CD1c-positive myeloid dendritic cell (primary cell): Measurements from ENCODE around the gene EPB41L3.
"Not testable (repeated sequence)": the region's sequence is repeated elsewhere in the genome, so short reads cannot be mapped to it uniquely, and the experiment has no call there.

Experiments used
- DNase-seq: peaks from one replicate; pipeline ENCODE4 v3.0.0-alpha.2; 2016; ENCODE audit errors: extremely low spot score

Gene EPB41L3

DNA sequence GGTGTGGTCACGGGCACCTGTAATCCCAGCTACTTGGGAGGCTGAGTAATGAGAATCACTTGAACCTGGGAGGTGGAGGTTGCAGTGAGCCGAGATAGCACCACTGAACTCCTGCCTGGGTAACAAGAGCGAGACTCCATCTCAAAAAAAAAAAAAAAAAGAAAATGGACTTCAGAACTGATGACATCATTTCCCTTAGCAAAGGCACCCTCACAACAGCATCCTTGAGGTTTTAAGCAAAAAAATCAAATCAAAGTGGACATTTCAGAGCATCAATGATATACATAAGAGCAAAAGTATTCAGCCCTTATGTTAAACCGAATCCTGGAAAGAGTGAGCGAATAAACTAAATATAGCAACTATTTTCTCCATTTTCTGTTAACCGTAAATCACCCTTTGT lies 45.3 kb downstream of the EPB41L3 start:
- no peak for DNase-seq

DNA sequence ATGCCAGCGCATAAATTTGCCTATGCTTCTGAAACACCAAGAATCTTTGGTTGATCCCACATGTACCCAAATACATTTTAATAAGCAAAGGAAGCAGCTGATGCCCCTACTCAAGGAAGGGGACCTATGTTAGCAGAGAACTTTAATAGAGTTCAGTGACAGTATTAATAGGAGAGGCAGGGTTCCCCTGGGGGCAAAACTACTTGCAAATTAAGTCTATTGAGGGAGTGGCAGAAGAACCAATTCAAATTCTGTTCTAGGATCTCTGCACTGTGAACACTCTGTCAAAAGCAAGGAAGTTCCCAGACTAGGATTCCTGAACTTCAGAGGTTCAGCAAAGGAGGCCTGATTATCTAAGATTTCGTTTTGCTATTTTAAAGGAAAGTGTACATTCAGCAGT lies 47.5 kb downstream of the EPB41L3 start:
- no peak for DNase-seq

DNA sequence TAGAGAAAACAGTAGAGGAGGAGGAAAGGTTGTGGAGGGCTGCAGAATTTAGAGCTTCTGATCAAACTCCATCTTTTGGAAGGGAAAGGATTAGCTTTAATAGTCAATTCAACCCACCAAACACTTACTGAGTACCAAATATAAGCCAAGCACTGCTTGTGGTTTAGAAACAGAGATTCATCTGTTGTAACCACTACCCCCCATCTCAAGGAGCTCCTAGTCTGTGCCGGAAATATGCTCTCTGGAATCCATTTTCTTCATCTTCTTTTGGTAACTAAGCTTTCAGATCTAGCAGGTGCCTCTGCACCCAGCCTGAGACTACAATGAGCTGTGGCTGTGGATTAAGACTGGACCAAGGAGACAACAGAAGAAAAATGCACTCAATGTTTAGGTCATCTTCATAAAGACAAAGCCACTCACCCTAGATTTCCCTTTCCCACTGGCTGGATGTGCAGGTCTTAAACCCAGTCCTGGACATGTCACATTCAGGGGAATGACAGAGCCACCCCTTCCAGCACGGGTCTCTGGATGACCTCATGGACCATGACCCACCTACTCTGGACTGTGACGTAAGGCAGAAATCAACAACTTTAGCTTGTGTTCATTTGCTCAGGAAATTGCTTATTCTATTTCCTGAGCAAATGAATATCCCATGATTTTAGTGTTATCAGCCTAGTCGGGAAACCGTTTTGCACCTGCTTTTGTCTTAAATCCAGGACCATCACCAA lies 52.9 kb downstream of the EPB41L3 start:
- no peak for DNase-seq

DNA sequence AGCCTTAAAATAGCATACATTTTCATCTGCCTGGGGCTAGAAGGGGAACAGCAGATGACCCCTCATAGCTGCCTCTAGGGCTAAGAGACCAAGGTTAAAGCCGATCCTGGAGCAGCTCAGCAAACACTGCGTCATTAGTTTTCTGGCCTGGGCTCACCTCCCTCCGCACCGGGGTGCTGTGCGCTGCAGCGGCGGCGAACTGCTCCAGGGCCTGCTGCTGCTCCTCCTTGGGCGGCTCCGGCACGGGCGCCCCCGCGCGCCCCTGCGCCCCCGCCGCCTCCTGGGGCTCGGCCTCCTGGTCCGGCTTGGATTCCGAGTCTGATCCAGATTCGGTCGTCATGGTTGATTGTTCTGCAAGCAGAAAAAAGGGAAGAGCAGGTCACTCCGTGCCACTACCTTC lies 55.0 kb downstream of the EPB41L3 start:
- DNase-seq = no peak

DNA sequence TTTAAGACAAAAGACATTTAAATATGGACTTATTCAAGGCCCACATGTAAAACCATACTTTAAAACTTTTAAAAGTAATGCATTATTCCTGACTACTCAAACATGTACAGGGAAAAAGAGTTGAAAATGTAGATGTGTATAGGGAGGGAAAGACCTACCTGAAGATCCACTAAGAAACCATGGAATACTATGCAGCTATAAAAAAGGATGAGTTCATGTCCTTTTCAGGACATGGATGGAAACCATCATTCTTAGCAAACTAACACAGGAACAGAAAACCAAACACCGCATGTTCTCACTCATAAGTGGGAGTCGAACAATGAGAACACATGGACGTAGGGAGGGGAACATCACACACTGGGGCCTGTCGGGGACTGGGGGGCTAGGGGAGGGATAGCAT lies 55.8 kb downstream of the EPB41L3 start:
- DNase-seq = not testable (repeated sequence)

DNA sequence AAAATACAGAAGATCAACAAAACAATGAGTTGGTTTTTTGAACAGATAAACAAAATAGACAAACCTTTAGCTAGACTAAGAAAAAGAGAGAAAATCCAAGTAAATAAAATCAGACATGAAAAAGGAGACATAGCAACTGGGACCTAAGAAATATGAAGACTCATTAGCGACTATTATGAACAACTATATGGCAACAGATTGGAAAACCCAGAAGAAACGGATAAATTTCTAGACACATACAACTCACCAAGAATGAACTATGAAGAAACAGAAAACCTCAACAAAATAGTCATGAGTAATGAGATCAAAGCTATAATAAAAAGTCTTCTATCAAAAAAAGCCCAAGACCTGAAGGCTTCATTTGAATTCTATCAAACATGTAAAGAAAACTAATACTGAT lies 59.3 kb downstream of the EPB41L3 start:
- no peak for DNase-seq

DNA sequence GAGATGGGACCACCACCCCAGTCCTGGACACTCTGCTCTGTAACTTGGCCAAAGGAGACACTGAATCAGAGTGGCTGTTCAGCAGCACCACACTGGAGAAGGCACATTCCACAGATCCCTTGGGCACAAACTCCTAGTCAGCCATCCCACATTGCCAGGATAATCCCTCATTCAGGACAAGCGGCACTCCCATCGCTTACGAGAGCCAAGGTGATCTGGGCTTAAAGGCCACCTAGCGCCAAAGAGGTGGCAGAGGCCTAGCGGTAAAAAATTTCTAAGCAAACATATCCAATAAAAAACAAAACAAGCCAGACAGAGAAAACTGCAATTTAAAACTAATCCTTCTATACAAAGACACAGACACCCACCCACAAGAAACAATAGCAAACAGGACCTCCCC lies 62.2 kb downstream of the EPB41L3 start:
- no peak for DNase-seq

DNA sequence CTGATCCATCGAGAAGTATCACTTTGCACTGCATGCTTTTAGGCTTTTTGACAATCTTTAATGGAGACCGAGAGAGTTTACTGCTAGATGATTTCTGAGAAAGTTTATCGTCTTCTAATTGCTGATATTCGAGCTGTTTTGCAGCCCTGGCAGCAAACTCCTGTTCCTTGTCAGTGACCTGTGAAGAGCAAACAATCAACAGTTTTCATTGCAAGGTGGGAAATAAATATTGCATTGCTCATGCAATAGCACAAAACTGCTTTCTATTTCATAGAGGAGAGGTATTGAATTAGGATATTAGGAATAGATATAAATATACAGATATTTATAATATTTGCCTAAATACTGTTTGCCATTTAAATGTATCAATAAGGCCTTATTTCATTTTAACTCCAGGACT lies 65.5 kb downstream of the EPB41L3 start:
- DNase-seq = no peak

DNA sequence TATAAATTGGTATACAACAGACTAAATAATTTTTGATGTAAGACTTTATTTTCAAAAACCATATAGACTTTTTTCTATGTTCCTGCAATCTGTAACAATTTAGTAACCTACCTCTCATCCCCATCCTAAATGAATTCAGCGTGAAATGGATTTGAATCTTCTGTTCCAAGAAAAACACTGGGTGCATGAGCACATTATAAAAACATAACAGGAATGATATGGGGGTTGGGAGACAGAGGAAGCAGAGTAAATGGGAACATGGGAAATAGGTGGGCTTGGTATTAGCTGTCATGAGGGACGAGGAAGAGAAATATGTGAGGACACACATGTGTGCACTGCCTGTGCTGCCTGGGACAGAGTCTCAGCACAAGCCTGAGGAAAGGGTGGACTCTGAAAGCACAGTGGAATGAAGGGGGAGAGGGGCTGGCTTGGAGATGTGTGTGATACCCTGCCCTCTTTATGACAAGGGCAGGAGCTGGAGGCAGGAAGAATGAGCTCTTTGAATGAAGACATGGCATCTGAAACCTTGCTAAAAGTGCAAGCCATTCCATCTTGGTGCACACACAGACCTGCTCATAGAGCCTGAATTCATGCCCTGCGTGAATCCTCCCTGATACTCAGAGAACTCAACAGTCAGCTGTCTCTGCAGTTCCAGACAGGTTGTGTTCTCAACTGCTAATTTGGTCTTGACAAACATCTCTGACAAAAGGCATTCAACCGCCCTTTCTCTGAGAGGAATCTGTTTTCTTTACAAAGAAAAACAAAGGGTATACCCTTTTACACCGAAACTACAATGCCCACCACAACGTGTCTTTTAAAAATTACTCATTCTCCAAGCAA lies 66.6 kb downstream of the EPB41L3 start:
- DNase-seq = no peak

DNA sequence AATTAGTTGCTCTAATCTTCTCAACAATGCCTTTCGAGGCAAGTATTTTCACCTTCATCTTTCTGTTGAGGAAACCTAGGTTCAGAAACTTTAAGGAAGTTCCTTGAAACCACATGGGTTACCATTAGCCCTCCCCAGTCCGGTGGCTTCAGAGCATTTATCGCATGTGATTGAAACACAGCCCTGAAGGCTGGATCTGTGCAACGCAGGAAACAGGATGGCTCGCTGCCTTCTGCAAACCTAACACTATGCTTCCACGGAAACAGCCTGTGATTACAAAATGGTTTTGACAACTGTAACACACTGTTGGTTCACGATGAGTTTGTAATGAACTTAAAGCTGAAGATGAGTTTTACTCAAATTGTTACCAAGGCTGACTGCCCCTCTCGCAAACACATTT lies 68.5 kb downstream of the EPB41L3 start:
- DNase-seq = peak; percentile 80

DNA sequence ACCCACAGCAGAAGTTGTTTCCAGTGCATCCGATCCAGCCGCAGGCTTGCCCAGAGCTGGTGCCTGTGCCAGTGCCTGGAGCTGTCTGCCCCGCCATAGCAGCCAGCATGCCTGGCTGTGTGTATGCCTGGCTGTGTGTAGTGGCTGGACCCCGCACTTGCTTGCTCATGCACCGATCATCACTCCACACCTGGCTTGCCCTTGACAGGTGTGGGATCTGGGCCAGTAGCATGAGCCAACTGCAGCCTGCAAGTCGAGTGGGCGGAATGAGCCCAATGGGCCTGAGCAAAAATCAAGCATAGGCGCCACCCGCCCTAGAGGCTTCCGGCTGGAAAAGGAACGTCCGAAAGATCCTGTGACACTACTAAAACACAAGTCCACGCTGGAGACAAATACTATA lies 74.5 kb downstream of the EPB41L3 start:
- no peak for DNase-seq

DNA sequence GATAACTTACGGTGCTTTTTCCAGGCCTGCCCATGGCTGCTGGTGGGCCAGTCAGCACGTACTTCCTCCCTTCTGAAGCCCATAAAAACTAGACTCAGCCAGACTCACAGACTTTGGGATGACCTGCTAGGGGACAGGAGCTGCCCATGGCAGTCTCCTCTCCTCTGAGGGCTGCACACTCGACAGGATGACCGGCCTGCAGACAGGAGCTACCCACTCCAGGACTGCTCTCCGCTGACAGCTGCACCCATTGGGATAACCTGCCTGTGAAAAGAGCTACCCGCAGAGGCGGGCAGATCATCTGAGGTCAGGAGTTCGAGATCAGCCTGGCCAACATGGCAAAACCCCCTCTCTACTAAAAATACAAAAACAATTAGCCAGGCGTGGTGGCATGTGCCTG lies 75.4 kb downstream of the EPB41L3 start:
- DNase-seq = no peak

DNA sequence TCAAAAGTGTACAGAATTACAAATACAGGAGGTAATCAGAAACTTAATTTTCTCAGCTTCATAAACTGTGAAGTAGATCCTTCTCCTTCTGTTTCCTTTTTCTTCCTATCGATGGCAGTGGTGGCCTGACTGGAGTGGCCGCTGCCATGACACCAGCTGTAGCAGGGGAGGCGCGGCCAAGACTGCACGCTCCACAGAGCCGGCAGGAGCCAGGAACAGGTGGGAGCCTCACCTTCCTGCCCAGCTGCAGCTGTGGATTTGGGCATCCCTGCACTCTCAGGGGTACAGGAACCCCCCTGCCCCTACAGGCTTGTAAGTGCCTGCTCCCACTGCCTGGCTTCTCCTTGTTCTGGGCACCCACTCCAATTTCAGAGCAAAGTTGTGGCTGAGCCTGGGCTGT lies 76.1 kb downstream of the EPB41L3 start:
- DNase-seq = no peak

DNA sequence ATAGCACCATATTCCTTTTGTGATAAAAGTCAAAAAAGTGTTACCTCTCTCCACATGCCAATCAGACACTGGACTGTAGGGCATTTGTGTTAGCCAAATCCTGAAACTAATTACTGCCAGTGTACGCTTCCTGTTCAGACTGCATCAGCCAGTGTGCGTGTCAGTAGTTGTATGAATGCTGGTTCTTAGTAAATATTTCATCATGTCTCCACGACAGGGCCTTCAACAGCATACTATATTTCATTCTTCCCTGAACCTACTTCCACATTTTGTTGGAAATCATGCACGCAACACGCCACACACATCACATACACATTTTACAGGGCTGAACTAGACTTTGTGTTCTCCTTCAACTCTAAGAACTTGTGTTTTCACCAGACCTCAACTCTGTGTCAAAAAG lies 77.5 kb downstream of the EPB41L3 start:
- peak; percentile 94 for DNase-seq

DNA sequence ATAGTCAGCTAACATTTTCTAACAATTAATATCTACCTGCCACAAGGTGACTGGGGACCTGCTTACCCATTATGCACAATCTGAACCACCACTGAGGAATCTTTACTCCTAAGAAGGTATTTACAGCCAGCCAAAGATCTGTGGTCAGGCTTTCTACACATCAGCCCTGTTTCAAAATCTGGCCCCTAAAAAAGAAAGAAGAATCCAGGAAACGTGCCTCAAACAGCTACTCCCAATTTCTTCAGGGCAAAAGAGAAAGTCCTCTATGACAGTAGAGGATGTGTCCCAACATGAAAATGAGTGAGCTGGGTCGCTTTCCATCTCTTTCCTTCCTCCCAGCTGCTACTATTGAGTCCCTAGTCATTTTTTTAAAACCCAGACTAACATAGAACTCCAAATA lies 79.5 kb downstream of the EPB41L3 start:
- peak; percentile 63 for DNase-seq

DNA sequence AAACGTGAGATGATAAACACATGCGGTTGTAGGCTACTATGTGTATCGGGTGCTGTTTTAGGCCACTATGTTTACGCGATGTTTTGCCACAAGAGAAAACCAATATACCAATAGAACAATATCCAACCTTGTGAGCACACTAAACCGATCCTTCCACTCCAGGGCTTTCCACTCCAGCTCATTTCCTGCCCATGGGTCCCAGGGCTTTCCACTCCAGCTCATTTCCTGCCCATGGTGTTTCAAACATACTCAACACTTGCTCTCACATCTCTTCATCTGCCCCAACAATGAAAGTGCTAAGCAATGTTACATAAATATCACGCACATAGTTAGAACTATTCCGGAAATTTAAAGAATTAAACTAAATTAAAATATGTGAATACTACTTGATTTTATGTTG lies 80.0 kb downstream of the EPB41L3 start:
- peak; percentile 9 for DNase-seq

DNA sequence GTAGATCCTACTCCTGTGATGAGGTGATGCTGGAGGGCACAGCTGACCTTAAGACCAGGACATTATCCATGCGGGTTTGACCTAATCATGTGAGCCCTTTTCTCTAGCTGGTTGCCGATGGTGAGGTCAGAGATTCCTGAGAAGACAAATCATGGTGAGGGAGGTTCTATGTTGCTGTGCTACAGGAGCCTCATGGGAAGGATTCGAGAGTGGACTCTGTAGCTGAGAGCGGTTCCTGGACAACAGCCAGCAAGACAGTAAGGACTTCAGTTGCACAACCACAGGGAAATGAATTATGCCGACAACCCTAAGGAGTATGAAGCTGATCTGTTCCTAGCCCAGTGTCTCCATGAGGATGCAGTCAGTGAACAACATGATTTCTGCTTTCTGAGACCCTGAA lies 80.4 kb downstream of the EPB41L3 start:
- DNase-seq = peak; percentile 92

DNA sequence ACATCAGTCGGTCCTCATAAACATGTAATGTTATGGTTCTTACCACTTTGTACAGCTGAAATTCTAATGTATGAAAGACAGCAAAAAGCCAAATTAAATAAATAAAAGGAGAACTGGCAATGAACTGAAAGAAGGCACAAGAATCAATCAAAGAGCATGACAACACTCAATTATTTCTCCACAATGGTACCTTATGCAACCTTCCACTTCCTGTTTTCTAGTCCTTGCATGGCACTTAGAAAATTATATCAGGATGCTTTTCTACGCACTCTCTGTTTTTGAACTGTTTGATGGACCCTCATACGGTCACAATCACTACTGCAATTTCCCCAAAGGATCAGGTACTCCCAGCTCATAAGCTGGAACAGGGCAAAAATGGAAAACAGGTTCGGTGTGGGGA lies 81.6 kb downstream of the EPB41L3 start:
- peak; percentile 91 for DNase-seq

DNA sequence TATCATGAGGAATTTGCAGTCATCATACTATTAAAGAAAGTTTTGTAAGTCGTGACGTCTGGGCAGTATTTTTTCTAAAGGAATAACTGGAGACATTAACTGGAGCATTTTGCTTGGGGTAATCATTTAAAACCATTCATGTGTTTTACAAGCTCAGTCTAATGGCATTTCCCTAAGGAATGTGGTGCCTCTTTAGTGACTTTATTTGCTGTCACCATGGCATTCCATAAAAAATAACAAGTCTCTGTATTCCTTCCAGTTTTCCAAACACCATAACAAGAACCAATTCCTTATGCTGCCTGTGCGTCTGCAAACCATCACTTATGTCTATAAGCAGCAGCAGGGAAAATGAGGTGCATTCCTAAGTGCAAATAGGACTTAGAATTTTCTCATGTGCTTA lies 82.8 kb downstream of the EPB41L3 start:
- DNase-seq = no peak

DNA sequence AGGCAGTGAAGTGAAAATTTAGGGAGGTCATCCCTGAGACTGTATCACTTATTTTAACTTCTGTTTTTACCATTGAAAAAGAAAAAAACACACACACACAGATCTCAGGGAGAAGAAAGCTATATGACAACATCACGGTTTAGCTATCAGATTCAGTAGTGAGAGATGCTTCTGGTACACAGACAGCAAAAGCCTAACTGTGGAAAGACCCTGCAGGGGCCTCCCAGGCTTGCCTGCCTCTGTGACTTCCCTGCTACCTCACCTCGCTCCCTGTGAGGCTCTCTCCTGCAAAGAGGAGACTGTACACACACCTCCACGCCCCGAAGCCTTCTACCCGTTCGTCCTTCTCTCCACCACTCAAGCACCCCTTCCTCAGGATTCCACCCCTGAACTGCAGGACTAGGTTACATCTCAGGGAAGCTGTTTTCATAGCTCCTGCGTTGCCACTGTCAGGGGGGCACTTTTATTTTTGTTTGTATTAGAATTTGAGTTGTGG lies 86.3 kb downstream of the EPB41L3 start:
- no peak for DNase-seq

DNA sequence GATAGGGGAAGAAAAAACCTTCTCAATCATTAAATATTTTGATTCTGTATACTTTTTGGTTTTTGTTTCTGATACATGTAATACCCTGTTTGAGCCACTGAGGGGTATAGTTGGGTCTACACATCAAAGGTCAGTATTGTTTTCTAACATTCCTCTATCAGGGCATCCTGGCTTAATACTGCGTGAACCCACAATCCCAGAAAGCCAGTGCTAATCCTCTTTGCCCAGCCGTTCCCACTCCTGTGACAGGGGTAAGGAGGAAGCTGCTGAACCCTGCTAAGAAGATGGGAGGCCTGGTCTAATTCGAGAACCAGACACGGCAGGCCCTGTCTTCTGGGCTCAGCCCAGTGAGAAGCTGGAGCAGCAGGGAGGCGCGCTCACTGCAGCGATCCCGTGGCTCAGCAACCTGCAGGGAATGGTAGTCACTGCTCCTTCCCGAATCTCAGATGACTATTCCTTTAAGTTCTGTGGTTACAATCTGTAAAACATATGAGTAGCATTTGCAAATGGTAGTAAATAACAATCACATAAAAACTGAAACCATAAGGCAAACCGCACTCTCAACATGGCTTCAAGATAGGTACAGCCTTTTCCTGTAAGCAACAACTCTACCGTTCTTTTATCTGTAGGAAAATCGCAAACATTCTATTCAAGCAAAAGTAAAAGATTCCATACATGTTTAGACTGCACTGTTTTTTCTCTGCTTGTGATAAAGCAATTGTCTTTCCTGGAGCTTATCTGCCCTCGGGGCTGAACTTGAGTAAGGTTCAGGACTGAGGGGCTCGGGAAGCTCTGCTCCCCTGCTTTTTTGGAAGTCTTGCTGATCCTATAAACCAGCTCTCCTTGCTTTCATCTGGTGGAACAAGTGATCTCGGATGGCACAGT lies 87.0 kb downstream of the EPB41L3 start:
- DNase-seq = peak; percentile 50

DNA sequence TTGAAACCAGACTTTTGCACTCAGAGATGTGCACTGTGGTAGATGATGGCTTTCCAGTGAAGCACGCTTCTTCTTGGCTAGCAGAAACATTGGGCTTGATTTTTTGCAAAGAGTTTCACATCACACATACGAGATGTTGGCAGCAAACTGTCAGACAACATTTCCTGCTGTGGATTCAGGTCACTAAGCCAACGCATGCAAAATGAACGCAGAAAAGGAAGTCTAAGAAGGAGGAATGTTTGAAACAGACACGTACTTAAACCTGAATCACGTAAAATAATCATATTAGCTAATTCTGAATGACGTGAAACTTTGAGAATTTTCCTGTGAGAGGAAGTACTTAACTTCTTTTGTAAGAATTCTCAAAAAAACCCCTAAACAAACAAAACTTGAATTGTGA lies 88.1 kb downstream of the EPB41L3 start:
- DNase-seq = peak; percentile 77
